BLaER1 (cell line): ENCODE results near the gene CPEB4.

Experiments
- H3K27ac ChIP-seq: shearing (Covaris generic); formaldehyde crosslinking; 2 replicates; pipeline ENCODE4 v1.8.1; 2022
- H3K27me3 ChIP-seq: shearing (Covaris generic); formaldehyde crosslinking; 2 replicates; pipeline ENCODE4 v1.8.1; 2022
- H3K36me3 ChIP-seq: shearing (Covaris generic); formaldehyde crosslinking; 2 replicates; pipeline ENCODE4 v1.8.1; 2022
- H3K4me1 ChIP-seq: shearing (Covaris generic); formaldehyde crosslinking; 2 replicates; pipeline ENCODE4 v1.8.1; 2022
- H3K4me2 ChIP-seq: shearing (Covaris generic); formaldehyde crosslinking; 2 replicates; pipeline ENCODE4 v1.8.1; 2022
- H3K4me3 ChIP-seq: shearing (Covaris generic); formaldehyde crosslinking; 2 replicates; pipeline ENCODE4 v1.8.1; 2022
- H3K9ac ChIP-seq: shearing (Covaris generic); formaldehyde crosslinking; 2 replicates; pipeline ENCODE4 v1.8.1; 2022
- H3K9me3 ChIP-seq: shearing (Covaris generic); formaldehyde crosslinking; 2 replicates; pipeline ENCODE4 v1.8.1; 2022
- H4K20me1 ChIP-seq: shearing (Covaris generic); formaldehyde crosslinking; 2 replicates; pipeline ENCODE4 v1.8.1; 2022
- Cebpa-rat ChIP-seq: shearing (Covaris generic); IDR thresholded peaks from 2 replicates; pipeline ENCODE4 v1.8.1; 2022

Gene CPEB4

GRCh38 chr5:173971681-173972345 is 83.7 kb downstream of the CPEB4 start:
- Histone ChIP-seq H3K4me2 (peak overlapping the region; percentile 54), H3K36me3 (no peaks in the 10 kb centered on the region), H3K9ac (no peak overlapping the region), H3K9me3 (no peaks in the 10 kb centered on the region), H3K27me3 (no peaks in the 10 kb centered on the region), H4K20me1 (no peaks in the 10 kb centered on the region), H3K4me3 (no peak overlapping the region), H3K4me1 (peaks cover 45% of the 10 kb centered on the region), H3K27ac (no peak overlapping the region)
- TF ChIP-seq Cebpa-rat = no peak

GRCh38 chr5:173972607-173972924 is 84.4 kb downstream of the CPEB4 start:
- peak overlapping the region; percentile 91 for H3K4me2 ChIP-seq
- no peak for TF ChIP-seq Cebpa-rat
- H3K4me3 ChIP-seq = peak overlapping the region; percentile 57
- H3K4me1 ChIP-seq = peaks cover 45% of the 10 kb centered on the region
- no peaks in the 10 kb centered on the region for H3K27me3 ChIP-seq
- no peaks in the 10 kb centered on the region for H3K36me3 ChIP-seq
- H3K9me3 ChIP-seq = no peaks in the 10 kb centered on the region
- H3K27ac ChIP-seq = no peak overlapping the region
- no peaks in the 10 kb centered on the region for H4K20me1 ChIP-seq
- no peak overlapping the region for H3K9ac ChIP-seq

GRCh38 chr5:173972925-173973615 is 84.9 kb downstream of the CPEB4 start:
- Histone ChIP-seq H3K27me3 (no peaks in the 10 kb centered on the region), H3K27ac (no peak overlapping the region), H3K4me3 (peak overlapping the region; percentile 57), H3K9me3 (no peaks in the 10 kb centered on the region), H4K20me1 (no peaks in the 10 kb centered on the region), H3K9ac (peak overlapping the region; percentile 72), H3K4me2 (peak overlapping the region; percentile 91), H3K4me1 (peaks cover 45% of the 10 kb centered on the region), H3K36me3 (no peaks in the 10 kb centered on the region)
- no peak for TF ChIP-seq Cebpa-rat

GRCh38 chr5:173973616-173973969 is 85.4 kb downstream of the CPEB4 start:
- Histone ChIP-seq H3K4me3 (peak overlapping the region; percentile 57), H3K36me3 (no peaks in the 10 kb centered on the region), H3K4me1 (peaks cover 39% of the 10 kb centered on the region), H3K27ac (no peak overlapping the region), H4K20me1 (no peaks in the 10 kb centered on the region), H3K9ac (peak overlapping the region; percentile 72), H3K9me3 (no peaks in the 10 kb centered on the region), H3K4me2 (peak overlapping the region; percentile 91), H3K27me3 (no peaks in the 10 kb centered on the region)
- no peak for TF ChIP-seq Cebpa-rat

- Histone ChIP-seq H3K4me1 (peaks cover 34% of the 10 kb centered on the region), H3K27ac (no peak overlapping the region)
- no peak for TF ChIP-seq Cebpa-rat
Measured at GRCh38 chr5:173974688-173975239, 86.6 kb downstream of the CPEB4 start.

GRCh38 chr5:173981185-173981761 is 93.1 kb downstream of the CPEB4 start:
- Histone ChIP-seq H3K27ac (no peak overlapping the region), H3K36me3 (no peaks in the 10 kb centered on the region), H3K27me3 (no peaks in the 10 kb centered on the region), H3K4me1 (0 out of 2 replicates have a peak, but pooled peaks cover 5% of the 10 kb centered on the region), H3K4me2 (no peak overlapping the region), H4K20me1 (no peaks in the 10 kb centered on the region), H3K4me3 (no peak overlapping the region), H3K9ac (no peak overlapping the region), H3K9me3 (peaks cover 6% of the 10 kb centered on the region; the same call in 1 of the 2 replicates)
- no peak for TF ChIP-seq Cebpa-rat

More at GRCh38 chr5:173974688-173975239, 86.6 kb downstream of the CPEB4 start:
- no peaks in the 10 kb centered on the region for H3K27me3 ChIP-seq
- no peaks in the 10 kb centered on the region for H3K9me3 ChIP-seq
- H3K9ac ChIP-seq = no peak overlapping the region
- H4K20me1 ChIP-seq = no peaks in the 10 kb centered on the region
- no peak overlapping the region for H3K4me2 ChIP-seq
- no peaks in the 10 kb centered on the region for H3K36me3 ChIP-seq
- H3K4me3 ChIP-seq = no peak overlapping the region

- Histone ChIP-seq H3K4me1 (0 out of 2 replicates have a peak, but pooled peaks cover 5% of the 10 kb centered on the region), H3K27me3 (no peaks in the 10 kb centered on the region), H3K36me3 (no peaks in the 10 kb centered on the region), H3K9ac (no peak overlapping the region), H3K4me3 (no peak overlapping the region), H3K9me3 (peaks cover 8% of the 10 kb centered on the region), H3K27ac (no peak overlapping the region), H3K4me2 (no peak overlapping the region), H4K20me1 (no peaks in the 10 kb centered on the region)
- no peak for TF ChIP-seq Cebpa-rat
Measured at GRCh38 chr5:173984218-173984617, 96.1 kb downstream of the CPEB4 start.

- Histone ChIP-seq H3K36me3 (no peaks in the 10 kb centered on the region), H3K4me3 (no peak within 1 kb of the TSS), H3K27me3 (no peaks in the 10 kb centered on the region), H3K4me1 (no peaks in the 10 kb centered on the region), H4K20me1 (no peaks in the 10 kb centered on the region), H3K9me3 (peaks cover 8% of the 10 kb centered on the region), H3K4me2 (no peak within 1 kb of the TSS), H3K9ac (no peak within 1 kb of the TSS), H3K27ac (no peak within 1 kb of the TSS)
- no peak for TF ChIP-seq Cebpa-rat
Measured at GRCh38 chr5:173988554-173989431, 100.6 kb downstream of the CPEB4 start, which contains the start of gene C5orf47. Gene C5orf47 (plus strand): TSS chr5:173989170. CDS start chr5:173989264, 94 bp downstream.

- H3K4me3 ChIP-seq = no peak overlapping the region
- H3K9me3 ChIP-seq = peaks cover 8% of the 10 kb centered on the region
- H3K27ac ChIP-seq = no peak overlapping the region
- H3K27me3 ChIP-seq = no peaks in the 10 kb centered on the region
- no peaks in the 10 kb centered on the region for H4K20me1 ChIP-seq
- H3K9ac ChIP-seq = no peak overlapping the region
- no peak overlapping the region for H3K4me2 ChIP-seq
- no peak for TF ChIP-seq Cebpa-rat
- no peaks in the 10 kb centered on the region for H3K4me1 ChIP-seq
- no peaks in the 10 kb centered on the region for H3K36me3 ChIP-seq
Measured at GRCh38 chr5:173989432-173990082, 101.4 kb downstream of the CPEB4 start.
